Right cardiac atrium (tissue), 5 donors: ENCODE results near the gene PLK5. TPM values are rescaled to one million over a fixed set of nuclear protein-coding genes. Genes with fewer than 3 reads are reported as not detected.

ENCODE experiments used
- ATAC-seq, 2 donors: fragments of 200-7000 bp; cut with Tn5 transposase; one replicate each; pipeline versions ENCODE4 v1.8.0 to v1.9.1; 2020; ENCODE audit warnings: moderate library complexity in 2 of 2, mild to moderate bottlenecking in 1 of 2
- DNase-seq, 3 donors: peaks; one replicate each; pipeline ENCODE4 v3.0.0-alpha.2; 2020
- H3K27ac ChIP-seq: one replicate; pipeline ENCODE4 v1.5.1; 2013; ENCODE audit warnings: mild to moderate bottlenecking, low read length, control low read depth, moderate library complexity
- H3K27me3 ChIP-seq: one replicate; pipeline ENCODE4 v1.6.1; 2013; ENCODE audit not compliant: control insufficient read depth, insufficient read depth
- H3K4me1 ChIP-seq: one replicate; pipeline ENCODE4 v1.6.1; 2013; ENCODE audit warnings: low read length; ENCODE audit not compliant: control insufficient read depth, insufficient read depth
- H3K4me3 ChIP-seq: one replicate; pipeline ENCODE4 v1.5.1; 2013; ENCODE audit warnings: low read length, control low read depth
- H3K9me3 ChIP-seq: one replicate; pipeline ENCODE4 v1.6.1; 2013; ENCODE audit warnings: low read length; ENCODE audit not compliant: control insufficient read depth
- WGBS: extraction: QIAGEN DNeasy Blood & Tissue Kit; methylation state at CpG from one replicate; pipeline ENCODE4 v1.1.7; 2013; 5-methylcytosine and 5-hydroxymethylcytosine counted together
- intact Hi-C, 4 donors: fragments of 100-400 bp; cut with DNase I; formaldehyde crosslinking; loops; one replicate each; pipeline versions ENCODE4 v1.11.0 to v1.14.0; 2022 to 2023
- polyA plus RNA-seq: library from polyadenylated mRNA; stranded (reverse); fragments of 200-250 nt; gene quantifications from one replicate; pipeline ENCODE4 v1.2.3, GENCODE V29; 2013
- total RNA-seq, 4 donors: library from RNA; stranded (reverse); fragmentation: NEBNext Ultra II Directional; extraction: Animal tissue kit (Norgen Biotek cat#: 25700); gene quantifications; one replicate each; pipeline ENCODE4 v1.2.1, GENCODE V29; 2021
- donor health status: healthy with polysubstance abuse.
- donor health status: DM: no; HTN: yes; CAD: no.
- donor health status: DM: no; HTN: no; CAD: no.
- donor health status: DM: no; HTN: yes; CAD: no; lungs with severe emphysema.
- donor health status: DM: yes; HTN: yes; CAD: no.

The PLK5 gene
- total and polyA plus RNA-seq, 5 donors, result 0.11 TPM; not detected in 4

GRCh38 chr19:1503925-1504773 is 19.7 kb upstream of the PLK5 start:
- Histone ChIP-seq H3K9me3 (no peaks in the 10 kb centered on the region), H3K27ac (no peak overlapping the region), H3K4me3 (no peak overlapping the region), H3K27me3 (no peaks in the 10 kb centered on the region), H3K4me1 (no peaks in the 10 kb centered on the region)
- DNase-seq (peak in 2 of 3 donors; percentile 40 to 57), ATAC-seq (no peak)
- intact Hi-C loops, result no loop called here
- WGBS, result 59% methylated on average over 23 of the region's 23 CpGs

- intact Hi-C loops, result no loop called here
- H3K9me3 ChIP-seq, result no peaks in the 10 kb centered on the region
- ATAC-seq, result no peak
These were observed 18.9 kb upstream of the PLK5 start for GRCh38 chr19:1505012-1505411.

GRCh38 chr19:1505991-1506881 is 17.6 kb upstream of the PLK5 start:
- ATAC-seq (no peak), DNase-seq (peak in 1 of 3 donors; percentile 68)
- no peak overlapping the region for H3K27ac ChIP-seq
- no peak overlapping the region for H3K4me3 ChIP-seq
- H3K4me1 ChIP-seq, result no peaks in the 10 kb centered on the region
- intact Hi-C loops, result no loop called here
- no peaks in the 10 kb centered on the region for H3K27me3 ChIP-seq
- WGBS, result 90% methylated on average over 45 of the region's 45 CpGs
- no peaks in the 10 kb centered on the region for H3K9me3 ChIP-seq

More at GRCh38 chr19:1505012-1505411, 18.9 kb upstream of the PLK5 start:
- WGBS, result 79% methylated on average over 8 of the region's 8 CpGs
- no peak for DNase-seq
- H3K27ac ChIP-seq, result no peak overlapping the region
- no peak overlapping the region for H3K4me3 ChIP-seq
- H3K4me1 ChIP-seq, result no peaks in the 10 kb centered on the region
- H3K27me3 ChIP-seq, result no peaks in the 10 kb centered on the region

GRCh38 chr19:1507192-1507660 is 16.7 kb upstream of the PLK5 start:
- H3K27me3 ChIP-seq, result no peaks in the 10 kb centered on the region
- ATAC-seq, result no peak
- H3K4me1 ChIP-seq, result no peaks in the 10 kb centered on the region

GRCh38 chr19:1507763-1508506 is 15.9 kb upstream of the PLK5 start:
- peak; percentile 91 to 92 for ATAC-seq
- H3K4me1 ChIP-seq, result no peaks in the 10 kb centered on the region
- H3K27me3 ChIP-seq, result no peaks in the 10 kb centered on the region

More at GRCh38 chr19:1507192-1507660, 16.7 kb upstream of the PLK5 start:
- WGBS, result 70% methylated on average over 23 of the region's 23 CpGs
- Histone ChIP-seq H3K9me3 (no peaks in the 10 kb centered on the region), H3K4me3 (no peak overlapping the region), H3K27ac (no peak overlapping the region)
- DNase-seq, result peak in 1 of 3 donors; percentile 75
- intact Hi-C loops, result no loop called here

GRCh38 chr19:1508507-1508856 is 15.4 kb upstream of the PLK5 start:
- WGBS, result 40% methylated on average over 12 of the region's 12 CpGs
- ATAC-seq (no peak), DNase-seq (no peak)
- H3K4me3 ChIP-seq, result no peak overlapping the region
- intact Hi-C loops, result no loop called here
- no peaks in the 10 kb centered on the region for H3K9me3 ChIP-seq
- no peaks in the 10 kb centered on the region for H3K27me3 ChIP-seq
- no peaks in the 10 kb centered on the region for H3K4me1 ChIP-seq
- peak overlapping the region; percentile 1 for H3K27ac ChIP-seq

More at GRCh38 chr19:1507763-1508506, 15.9 kb upstream of the PLK5 start:
- H3K4me3 ChIP-seq, result no peak overlapping the region
- intact Hi-C loops, result no loop called here
- DNase-seq, result peak; percentile 94 to 97 (median 97)
- under 1% methylated on average over 46 of the region's 46 CpGs for WGBS
- H3K9me3 ChIP-seq, result no peaks in the 10 kb centered on the region
- H3K27ac ChIP-seq, result peak overlapping the region; percentile 31

GRCh38 chr19:1509602-1510441 is 14.1 kb upstream of the PLK5 start:
- no peaks in the 10 kb centered on the region for H3K4me1 ChIP-seq
- intact Hi-C loops, result no loop called here
- WGBS, result 55% methylated on average over 11 of the region's 11 CpGs
- no peak overlapping the region for H3K4me3 ChIP-seq
- no peak for ATAC-seq
- DNase-seq, result peak in 2 of 3 donors; percentile 50 to 58
- H3K27ac ChIP-seq, result no peak overlapping the region
- no peaks in the 10 kb centered on the region for H3K27me3 ChIP-seq
- H3K9me3 ChIP-seq, result no peaks in the 10 kb centered on the region

- no peaks in the 10 kb centered on the region for H3K27me3 ChIP-seq
- ATAC-seq (no peak), DNase-seq (peak in 1 of 3 donors; percentile 45)
- no peak overlapping the region for H3K4me3 ChIP-seq
- H3K4me1 ChIP-seq, result no peaks in the 10 kb centered on the region
- no peaks in the 10 kb centered on the region for H3K9me3 ChIP-seq
- WGBS, result 35% methylated on average over 25 of the region's 25 CpGs
- no peak overlapping the region for H3K27ac ChIP-seq
- intact Hi-C loops, result no loop called here
These were observed 13.5 kb upstream of the PLK5 start for GRCh38 chr19:1510442-1510806.

- H3K9me3 ChIP-seq, result no peaks in the 10 kb centered on the region
- no peak for DNase-seq
- H3K27me3 ChIP-seq, result no peaks in the 10 kb centered on the region
- H3K27ac ChIP-seq, result no peak overlapping the region
- ATAC-seq, result no peak
- WGBS, result 51% methylated on average over 9 of the region's 9 CpGs
- no peaks in the 10 kb centered on the region for H3K4me1 ChIP-seq
- intact Hi-C loops, result no loop called here
- H3K4me3 ChIP-seq, result no peak overlapping the region
These were observed 13.1 kb upstream of the PLK5 start for GRCh38 chr19:1510807-1511206.
